NT2/D1 (cell line): Measurements from ENCODE around the gene OTUD7B.

Experiments used
- DNase-seq: peaks from one replicate; pipeline ENCODE4 v3.0.0-alpha.2; 2011; ENCODE audit warnings: low read depth, low spot score
- H3K27me3 ChIP-seq: 2 replicates; pipeline ENCODE4 v1.6.0; 2011; ENCODE audit warnings: mild to moderate bottlenecking; ENCODE audit not compliant: insufficient read length, insufficient read depth
- H3K36me3 ChIP-seq: 2 replicates; pipeline ENCODE4 v1.6.1; 2011; ENCODE audit warnings: mild to moderate bottlenecking, low read length, mixed read lengths; ENCODE audit not compliant: insufficient read depth, insufficient read length
- H3K4me1 ChIP-seq: 2 replicates; pipeline ENCODE4 v1.5.1; 2011; ENCODE audit not compliant: insufficient read depth, insufficient read length
- H3K4me3 ChIP-seq: 2 replicates; pipeline ENCODE4 v1.5.1; 2011; ENCODE audit warnings: low read depth; ENCODE audit not compliant: insufficient read length
- H3K9ac ChIP-seq: 2 replicates; pipeline ENCODE4 v1.6.0; 2011; ENCODE audit warnings: low read depth; ENCODE audit not compliant: insufficient read length
- H3K9me3 ChIP-seq: 2 replicates; pipeline ENCODE4 v1.5.1; 2011; ENCODE audit warnings: mild to moderate bottlenecking, low read length; ENCODE audit not compliant: insufficient read depth
- SUZ12 ChIP-seq: IDR thresholded peaks from 2 replicates; pipeline ENCODE4 v1.6.1; 2011; ENCODE audit not compliant: insufficient read length, insufficient read depth; ENCODE audit errors: extremely low read depth
- YY1 ChIP-seq: IDR thresholded peaks from 2 replicates; pipeline ENCODE4 v1.6.1; 2011; ENCODE audit not compliant: insufficient read length, insufficient read depth
- ZNF274 ChIP-seq: IDR thresholded peaks from 2 replicates; pipeline ENCODE4 v1.6.1; 2011; ENCODE audit warnings: mild to moderate bottlenecking, low read depth, low read length

Gene OTUD7B

GRCh38 chr1:149927563-149928400 is 82.7 kb downstream of the OTUD7B start, which contains the start of gene SF3B4:
TSS of gene SF3B4 (minus strand) at chr1:149927803. CDS start at chr1:149927759, 44 bp downstream.
- peak within 1 kb of the TSS; percentile 98 for H3K9ac ChIP-seq
- peaks cover 74% of the 10 kb centered on the region for H3K36me3 ChIP-seq
- H3K4me3 ChIP-seq, result peak within 1 kb of the TSS; percentile 98
- H3K4me1 ChIP-seq, result peaks cover 10% of the 10 kb centered on the region
- no peaks in the 10 kb centered on the region for H3K9me3 ChIP-seq
- TF ChIP-seq SUZ12, result no peak
- TF ChIP-seq ZNF274, result no peak
- peak; percentile 85 for TF ChIP-seq YY1
- no peaks in the 10 kb centered on the region for H3K27me3 ChIP-seq
- DNase-seq, result peak; percentile 97

- Histone ChIP-seq H3K36me3 (peaks cover 80% of the 10 kb centered on the region), H3K4me1 (peaks cover 10% of the 10 kb centered on the region), H3K27me3 (no peaks in the 10 kb centered on the region), H3K9ac (peak overlapping the region; percentile 98), H3K4me3 (peak overlapping the region; percentile 98), H3K9me3 (no peaks in the 10 kb centered on the region)
- TF ChIP-seq SUZ12 (no peak), ZNF274 (no peak), YY1 (no peak)
- DNase-seq, result no peak
Measured at GRCh38 chr1:149927056-149927562, 83.4 kb downstream of the OTUD7B start.

- Histone ChIP-seq H3K4me1 (peaks cover 10% of the 10 kb centered on the region), H3K36me3 (peaks cover 79% of the 10 kb centered on the region), H3K9ac (peak overlapping the region; percentile 34), H3K9me3 (no peaks in the 10 kb centered on the region), H3K4me3 (peak overlapping the region; percentile 98), H3K27me3 (no peaks in the 10 kb centered on the region)
- no peak for DNase-seq
- TF ChIP-seq SUZ12 (no peak), YY1 (no peak), ZNF274 (no peak)
Measured at GRCh38 chr1:149926296-149926695, 84.2 kb downstream of the OTUD7B start.

GRCh38 chr1:149925751-149926150 is 84.8 kb downstream of the OTUD7B start:
- Histone ChIP-seq H3K9ac (no peak overlapping the region), H3K9me3 (no peaks in the 10 kb centered on the region), H3K4me3 (peak overlapping the region; percentile 98), H3K27me3 (no peaks in the 10 kb centered on the region), H3K4me1 (peaks cover 10% of the 10 kb centered on the region), H3K36me3 (peaks cover 73% of the 10 kb centered on the region)
- TF ChIP-seq SUZ12 (no peak), YY1 (no peak), ZNF274 (no peak)
- no peak for DNase-seq

GRCh38 chr1:149925345-149925744 is 85.2 kb downstream of the OTUD7B start:
- H3K27me3 ChIP-seq, result no peaks in the 10 kb centered on the region

GRCh38 chr1:149923626-149924025 is 86.9 kb downstream of the OTUD7B start:
- peaks cover 58% of the 10 kb centered on the region for H3K36me3 ChIP-seq
- H3K4me3 ChIP-seq, result no peak overlapping the region
- no peaks in the 10 kb centered on the region for H3K9me3 ChIP-seq
- DNase-seq, result no peak
- H3K9ac ChIP-seq, result no peak overlapping the region
- no peak for TF ChIP-seq YY1
- no peak for TF ChIP-seq SUZ12
- no peak for TF ChIP-seq ZNF274
- H3K4me1 ChIP-seq, result peaks cover 7% of the 10 kb centered on the region
- no peaks in the 10 kb centered on the region for H3K27me3 ChIP-seq

More at GRCh38 chr1:149925345-149925744, 85.2 kb downstream of the OTUD7B start:
- Histone ChIP-seq H3K9ac (no peak overlapping the region), H3K4me1 (peaks cover 10% of the 10 kb centered on the region), H3K4me3 (no peak overlapping the region), H3K9me3 (no peaks in the 10 kb centered on the region), H3K36me3 (peaks cover 71% of the 10 kb centered on the region)
- no peak for DNase-seq
- TF ChIP-seq YY1 (no peak), ZNF274 (no peak), SUZ12 (no peak)

- Histone ChIP-seq H3K4me1 (peaks cover 19% of the 10 kb centered on the region), H3K4me3 (peak within 1 kb of the TSS; percentile 89), H3K36me3 (peaks cover 27% of the 10 kb centered on the region), H3K9ac (peak within 1 kb of the TSS; percentile 93), H3K9me3 (no peaks in the 10 kb centered on the region), H3K27me3 (no peaks in the 10 kb centered on the region)
- no peak for TF ChIP-seq YY1
- no peak for TF ChIP-seq SUZ12
- no peak for TF ChIP-seq ZNF274
- DNase-seq, result peak; percentile 56
Measured at GRCh38 chr1:149917571-149918144, 92.9 kb downstream of the OTUD7B start, which contains the start of gene SV2A. TSS of gene SV2A (minus strand) at chr1:149917844. CDS start at chr1:149913840, 4,004 bp downstream.
